Measurements from ENCODE around the gene SAP30BP.
A peak's percentile ranks its signal among the peaks of the same experiment; 100 is the strongest.

SAP30BP gene

GRCh38 chr17:75658237-75658636 lies 8.9 kb upstream of the SAP30BP start:
- no peak overlapping the region for H3K4me2 ChIP-seq (ENCODE audit: low read length)
- TF ChIP-seq CTCF (IDR thresholded peaks at IDR 0.05; ENCODE audit: low read depth, low read length): no peak
- no peak for TF ChIP-seq EZH2phosphoT487 (IDR thresholded peaks at IDR 0.05; ENCODE audit: low read depth)
- no peaks in the 10 kb centered on the region for H3K27me3 ChIP-seq (ENCODE audit: low read depth, low read length)
- H2AFZ ChIP-seq (ENCODE audit: low read depth, low read length): no peak overlapping the region
- H3K9ac ChIP-seq (ENCODE audit: low read length): no peak overlapping the region
- H3K27ac ChIP-seq (ENCODE audit: low read length): no peak overlapping the region
- peaks cover 23% of the 10 kb centered on the region for H3K4me1 ChIP-seq (ENCODE audit: low read length)
- no peak overlapping the region for H3K4me3 ChIP-seq (ENCODE audit: low read length)
- H3K79me2 ChIP-seq (ENCODE audit: low read length): peaks cover 10% of the 10 kb centered on the region; the same call in 1 of the 2 replicates
- peaks cover 51% of the 10 kb centered on the region for H3K36me3 ChIP-seq (replicated peaks; ENCODE audit: low read depth, low read length)
- H4K20me1 ChIP-seq (ENCODE audit: insufficient read depth, low read length): no peaks in the 10 kb centered on the region
- H3K9me3 ChIP-seq (ENCODE audit: insufficient read depth, low read length): no peaks in the 10 kb centered on the region

GRCh38 chr17:75661531-75661930 lies 5.6 kb upstream of the SAP30BP start:
- TF ChIP-seq EZH2phosphoT487 (IDR thresholded peaks at IDR 0.05; ENCODE audit: low read depth) (no peak), CTCF (IDR thresholded peaks at IDR 0.05; ENCODE audit: low read depth, low read length) (no peak)
- H4K20me1 ChIP-seq (ENCODE audit: insufficient read depth, low read length): no peaks in the 10 kb centered on the region
- no peak overlapping the region for H2AFZ ChIP-seq (ENCODE audit: low read depth, low read length)
- H3K9ac ChIP-seq (ENCODE audit: low read length): no peak overlapping the region
- no peak overlapping the region for H3K4me2 ChIP-seq (ENCODE audit: low read length)
- H3K27ac ChIP-seq (ENCODE audit: low read length): peak overlapping the region; percentile 29
- no peak overlapping the region for H3K4me3 ChIP-seq (ENCODE audit: low read length)
- H3K9me3 ChIP-seq (ENCODE audit: insufficient read depth, low read length): peaks cover 5% of the 10 kb centered on the region; the same call in 1 of the 2 replicates
- no peaks in the 10 kb centered on the region for H3K27me3 ChIP-seq (ENCODE audit: low read depth, low read length)
- peaks cover 63% of the 10 kb centered on the region for H3K36me3 ChIP-seq (replicated peaks; ENCODE audit: low read depth, low read length)
- peaks cover 26% of the 10 kb centered on the region for H3K79me2 ChIP-seq (ENCODE audit: low read length)
- H3K4me1 ChIP-seq (ENCODE audit: low read length): peaks cover 50% of the 10 kb centered on the region

GRCh38 chr17:75662511-75662910 lies 4.6 kb upstream of the SAP30BP start:
- Histone ChIP-seq H4K20me1 (ENCODE audit: insufficient read depth, low read length) (no peaks in the 10 kb centered on the region), H3K9ac (ENCODE audit: low read length) (no peak overlapping the region), H3K4me1 (ENCODE audit: low read length) (peaks cover 50% of the 10 kb centered on the region), H2AFZ (ENCODE audit: low read depth, low read length) (no peak overlapping the region), H3K27ac (ENCODE audit: low read length) (peak overlapping the region; percentile 100; the same call in 1 of the 2 replicates), H3K4me3 (ENCODE audit: low read length) (no peak overlapping the region), H3K79me2 (ENCODE audit: low read length) (peaks cover 35% of the 10 kb centered on the region), H3K36me3 (replicated peaks; ENCODE audit: low read depth, low read length) (peaks cover 56% of the 10 kb centered on the region), H3K9me3 (ENCODE audit: insufficient read depth, low read length) (peaks cover 5% of the 10 kb centered on the region; the same call in 1 of the 2 replicates), H3K4me2 (ENCODE audit: low read length) (no peak overlapping the region), H3K27me3 (ENCODE audit: low read depth, low read length) (no peaks in the 10 kb centered on the region)
- no peak for TF ChIP-seq EZH2phosphoT487 (IDR thresholded peaks at IDR 0.05; ENCODE audit: low read depth)
- TF ChIP-seq CTCF (IDR thresholded peaks at IDR 0.05; ENCODE audit: low read depth, low read length): no peak

GRCh38 chr17:75664099-75664549 lies 3.0 kb upstream of the SAP30BP start:
- Histone ChIP-seq H3K4me2 (ENCODE audit: low read length) (peak overlapping the region; percentile 91), H3K4me1 (ENCODE audit: low read length) (peaks cover 60% of the 10 kb centered on the region), H3K79me2 (ENCODE audit: low read length) (peaks cover 52% of the 10 kb centered on the region), H3K27ac (ENCODE audit: low read length) (peak overlapping the region; percentile 100), H2AFZ (ENCODE audit: low read depth, low read length) (no peak overlapping the region), H3K27me3 (ENCODE audit: low read depth, low read length) (no peaks in the 10 kb centered on the region), H3K9ac (ENCODE audit: low read length) (peak overlapping the region; percentile 55), H4K20me1 (ENCODE audit: insufficient read depth, low read length) (no peaks in the 10 kb centered on the region), H3K4me3 (ENCODE audit: low read length) (peak overlapping the region; percentile 52; the same call in 1 of the 2 replicates), H3K9me3 (ENCODE audit: insufficient read depth, low read length) (peaks cover 5% of the 10 kb centered on the region; the same call in 1 of the 2 replicates), H3K36me3 (replicated peaks; ENCODE audit: low read depth, low read length) (peaks cover 59% of the 10 kb centered on the region)
- TF ChIP-seq EZH2phosphoT487 (IDR thresholded peaks at IDR 0.05; ENCODE audit: low read depth) (no peak; the same call in 1 of the 2 replicates), CTCF (IDR thresholded peaks at IDR 0.05; ENCODE audit: low read depth, low read length) (no peak)
